Measurements from ENCODE around the gene CT83. TPM values are rescaled to one million over a fixed set of nuclear protein-coding genes. Genes with fewer than 3 reads are reported as not detected.
A peak's percentile ranks its signal among the peaks of the same experiment; 100 is the strongest.

Gene CT83
- total RNA-seq (2021; fragmentation: NEBNext Ultra II Directional; extraction: Animal tissue kit (Norgen Biotek cat#: 25700)), result not detected
- long read RNA-seq, result 0 reads

DNA sequence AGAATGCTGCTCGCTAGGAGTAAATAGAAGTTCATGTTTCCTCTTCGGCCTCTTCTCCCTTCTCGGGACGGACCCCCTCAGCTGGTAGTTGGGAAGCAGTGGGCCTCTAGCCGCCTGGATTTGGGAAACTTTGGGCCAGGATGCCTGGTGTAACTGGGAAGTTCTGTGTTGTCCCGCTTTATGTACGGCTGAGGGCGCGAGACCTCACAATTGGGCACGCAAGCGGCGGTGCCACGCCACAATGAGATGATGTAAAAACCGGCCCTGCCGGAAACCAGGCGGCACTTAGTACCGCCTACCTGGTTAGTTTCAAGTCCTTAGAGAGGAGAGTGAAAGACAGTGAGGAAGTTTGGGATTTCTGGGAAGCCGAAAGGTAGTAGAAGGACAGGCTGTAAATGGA lies at the start of gene CT83:
CT83 (minus strand) TSS at position 155 of the 400 bp plus-strand sequence; CDS start at position 35, 120 bp downstream.
- Mint-ChIP-seq H3K27ac (no peak within 1 kb of the TSS), H3K9me3 (no peaks in the 10 kb centered on the region; the same call in 1 of the 2 replicates), H3K4me1 (ENCODE audit: low read depth) (no peaks in the 10 kb centered on the region), H3K27me3 (ENCODE audit: insufficient read depth) (no peaks in the 10 kb centered on the region), H3K36me3 (ENCODE audit: low read depth) (no peaks in the 10 kb centered on the region), H3K4me3 (no peak within 1 kb of the TSS)
- DNase-seq, result no peak
- TF ChIP-seq, protein P1, sequence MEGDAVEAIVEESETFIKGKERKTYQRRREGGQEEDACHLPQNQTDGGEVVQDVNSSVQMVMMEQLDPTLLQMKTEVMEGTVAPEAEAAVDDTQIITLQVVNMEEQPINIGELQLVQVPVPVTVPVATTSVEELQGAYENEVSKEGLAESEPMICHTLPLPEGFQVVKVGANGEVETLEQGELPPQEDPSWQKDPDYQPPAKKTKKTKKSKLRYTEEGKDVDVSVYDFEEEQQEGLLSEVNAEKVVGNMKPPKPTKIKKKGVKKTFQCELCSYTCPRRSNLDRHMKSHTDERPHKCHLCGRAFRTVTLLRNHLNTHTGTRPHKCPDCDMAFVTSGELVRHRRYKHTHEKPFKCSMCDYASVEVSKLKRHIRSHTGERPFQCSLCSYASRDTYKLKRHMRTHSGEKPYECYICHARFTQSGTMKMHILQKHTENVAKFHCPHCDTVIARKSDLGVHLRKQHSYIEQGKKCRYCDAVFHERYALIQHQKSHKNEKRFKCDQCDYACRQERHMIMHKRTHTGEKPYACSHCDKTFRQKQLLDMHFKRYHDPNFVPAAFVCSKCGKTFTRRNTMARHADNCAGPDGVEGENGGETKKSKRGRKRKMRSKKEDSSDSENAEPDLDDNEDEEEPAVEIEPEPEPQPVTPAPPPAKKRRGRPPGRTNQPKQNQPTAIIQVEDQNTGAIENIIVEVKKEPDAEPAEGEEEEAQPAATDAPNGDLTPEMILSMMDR (IDR thresholded peaks at IDR 0.05), result no peak

- TF ChIP-seq, protein P1 (IDR thresholded peaks at IDR 0.05), result no peak
- H3K27me3 Mint-ChIP-seq (ENCODE audit: insufficient read depth), result no peaks in the 10 kb centered on the region
- H3K9me3 Mint-ChIP-seq, result peaks cover 5% of the 10 kb centered on the region
- no peak for DNase-seq
- H3K27ac Mint-ChIP-seq, result no peak overlapping the region
- no peaks in the 10 kb centered on the region for H3K36me3 Mint-ChIP-seq (ENCODE audit: low read depth)
- H3K4me3 Mint-ChIP-seq, result no peak overlapping the region
- H3K4me1 Mint-ChIP-seq (ENCODE audit: low read depth), result no peaks in the 10 kb centered on the region
These were observed 37.0 kb upstream of the CT83 start for GRCh38 chrX:116499780-116500179.

GRCh38 chrX:116493271-116493670 lies 30.5 kb upstream of the CT83 start:
- Mint-ChIP-seq H3K27ac (no peak overlapping the region), H3K36me3 (ENCODE audit: low read depth) (no peaks in the 10 kb centered on the region), H3K9me3 (no peaks in the 10 kb centered on the region), H3K27me3 (ENCODE audit: insufficient read depth) (no peaks in the 10 kb centered on the region), H3K4me3 (no peak overlapping the region), H3K4me1 (ENCODE audit: low read depth) (no peaks in the 10 kb centered on the region)
- TF ChIP-seq, protein P1 (IDR thresholded peaks at IDR 0.05), result no peak
- no peak for DNase-seq

DNA sequence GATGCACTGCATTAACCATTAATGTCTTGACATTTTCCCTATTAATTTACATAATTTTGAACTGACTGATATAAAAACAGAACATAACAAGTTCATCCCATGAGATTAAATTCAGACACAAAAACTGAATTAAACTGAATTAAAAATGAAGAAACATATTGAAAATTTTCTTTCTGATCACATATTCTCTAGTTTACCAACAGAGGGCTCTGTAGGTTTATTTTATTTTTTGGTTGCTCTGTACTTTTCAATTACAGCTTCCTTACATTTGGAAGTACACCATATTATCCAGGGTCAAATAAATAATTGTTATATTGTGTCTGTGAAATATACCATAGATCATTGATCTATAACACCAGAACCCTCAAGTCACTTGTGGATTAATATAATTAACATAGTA lies 27.3 kb upstream of the CT83 start:
- no peak overlapping the region for H3K4me3 Mint-ChIP-seq
- no peaks in the 10 kb centered on the region for H3K9me3 Mint-ChIP-seq
- H3K27me3 Mint-ChIP-seq (ENCODE audit: insufficient read depth), result no peaks in the 10 kb centered on the region
- H3K36me3 Mint-ChIP-seq (ENCODE audit: low read depth), result no peaks in the 10 kb centered on the region
- H3K27ac Mint-ChIP-seq, result no peak overlapping the region
- H3K4me1 Mint-ChIP-seq (ENCODE audit: low read depth), result no peaks in the 10 kb centered on the region
- DNase-seq, result no peak
- TF ChIP-seq, protein P1 (IDR thresholded peaks at IDR 0.05), result peak; percentile 53

DNA sequence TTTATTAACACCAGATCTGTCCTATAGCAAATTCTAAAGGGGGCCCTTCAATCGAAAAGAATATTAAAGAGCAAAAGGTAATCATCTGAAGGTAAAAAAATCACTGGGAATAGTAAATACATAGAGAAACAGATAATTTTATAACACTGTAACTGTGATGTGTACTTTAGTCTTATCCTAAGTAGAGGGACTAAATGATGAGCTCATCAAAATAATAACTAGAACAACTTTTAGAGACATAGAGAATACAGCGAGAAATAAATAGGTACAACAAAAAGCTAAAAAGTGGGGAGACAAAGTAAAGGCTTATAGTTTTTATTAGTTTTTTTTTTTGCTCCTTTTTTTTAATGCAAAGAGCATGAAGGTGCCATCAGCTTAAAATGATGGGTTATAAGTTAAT lies 17.3 kb upstream of the CT83 start:
- TF ChIP-seq, protein P1 (IDR thresholded peaks at IDR 0.05), result no peak
- Mint-ChIP-seq H3K4me3 (no peak overlapping the region), H3K27ac (no peak overlapping the region), H3K4me1 (ENCODE audit: low read depth) (no peaks in the 10 kb centered on the region), H3K9me3 (peaks cover 15% of the 10 kb centered on the region), H3K27me3 (ENCODE audit: insufficient read depth) (no peaks in the 10 kb centered on the region), H3K36me3 (ENCODE audit: low read depth) (no peaks in the 10 kb centered on the region)
- no peak for DNase-seq

GRCh38 chrX:116449156-116449555 lies 13.6 kb downstream of the CT83 start:
- TF ChIP-seq, protein P1 (IDR thresholded peaks at IDR 0.05), result no peak

More at GRCh38 chrX:116449156-116449555, 13.6 kb downstream of the CT83 start:
- no peaks in the 10 kb centered on the region for H3K27me3 Mint-ChIP-seq (ENCODE audit: insufficient read depth)
- no peak overlapping the region for H3K4me3 Mint-ChIP-seq
- no peak for DNase-seq
- no peak overlapping the region for H3K27ac Mint-ChIP-seq
- H3K4me1 Mint-ChIP-seq (ENCODE audit: low read depth), result no peaks in the 10 kb centered on the region
- no peaks in the 10 kb centered on the region for H3K9me3 Mint-ChIP-seq
- H3K36me3 Mint-ChIP-seq (ENCODE audit: low read depth), result no peaks in the 10 kb centered on the region
